SW 1271 (cell line): ENCODE data around the gene BAZ1A.
"Not testable (repeated sequence)": the region's sequence is repeated elsewhere in the genome, so short reads cannot be mapped to it uniquely, and the experiment has no call there.

Source experiments
- DNase-seq, 2 experiments: peaks; one replicate each; lab custom pipeline; 2025; lab: John Stamatoyannopoulos, UW

Gene BAZ1A

GRCh38 chr14:34781242-34781641, 93.9 kb downstream of the BAZ1A start:
- peak; percentile 56 to 88 for DNase-seq

GRCh38 chr14:34780646-34781045, 94.5 kb downstream of the BAZ1A start:
- no peak for DNase-seq

- DNase-seq, result no peak
These were observed 96.4 kb downstream of the BAZ1A start for GRCh38 chr14:34778744-34779143.

- DNase-seq, result no peak
These were observed 98.5 kb downstream of the BAZ1A start for GRCh38 chr14:34776611-34777010.

GRCh38 chr14:34775922-34776321, 99.2 kb downstream of the BAZ1A start:
- no peak for DNase-seq

GRCh38 chr14:34775342-34775741, 99.8 kb downstream of the BAZ1A start:
- no peak for DNase-seq

GRCh38 chr14:34770901-34771300, 104.3 kb downstream of the BAZ1A start:
- DNase-seq, result no peak

GRCh38 chr14:34766606-34767005, 108.6 kb downstream of the BAZ1A start:
- no peak for DNase-seq

- no peak for DNase-seq
These were observed 109.1 kb downstream of the BAZ1A start for GRCh38 chr14:34766060-34766459.

GRCh38 chr14:34755215-34755614, 119.9 kb downstream of the BAZ1A start:
- DNase-seq, result no peak

GRCh38 chr14:34754687-34755086, 120.5 kb downstream of the BAZ1A start:
- no peak for DNase-seq

- no peak for DNase-seq
These were observed 124.5 kb downstream of the BAZ1A start for GRCh38 chr14:34750670-34751069.

GRCh38 chr14:34750233-34750632, 124.9 kb downstream of the BAZ1A start:
- DNase-seq, result no peak

- DNase-seq, result no peak
These were observed 125.8 kb downstream of the BAZ1A start for GRCh38 chr14:34749408-34749807.

GRCh38 chr14:34742270-34743115, 132.7 kb downstream of the BAZ1A start:
- DNase-seq, result no peak

- no peak for DNase-seq
These were observed 133.3 kb downstream of the BAZ1A start for GRCh38 chr14:34741840-34742239.

GRCh38 chr14:34740139-34740538, 135.0 kb downstream of the BAZ1A start:
- not testable (repeated sequence) for DNase-seq

GRCh38 chr14:34737079-34737478, 138.1 kb downstream of the BAZ1A start:
- not testable (repeated sequence) for DNase-seq

GRCh38 chr14:34733245-34733644, 141.9 kb downstream of the BAZ1A start:
- no peak for DNase-seq

GRCh38 chr14:34732802-34733201, 142.4 kb downstream of the BAZ1A start:
- no peak for DNase-seq

- DNase-seq, result no peak
These were observed 151.3 kb downstream of the BAZ1A start for GRCh38 chr14:34723867-34724266.

GRCh38 chr14:34722723-34723545, 152.2 kb downstream of the BAZ1A start:
- DNase-seq, result peak in 1 of 2 experiments; percentile 59

- DNase-seq, result no peak
These were observed 154.0 kb downstream of the BAZ1A start for GRCh38 chr14:34721129-34721528.
